ENCODE results near the gene C10orf90.
"Not testable (repeated sequence)": the region's sequence is repeated elsewhere in the genome, so short reads cannot be mapped to it uniquely, and the experiment has no call there.

GRCh38 chr10:126379166-126379565, 291.3 kb downstream of the C10orf90 start:
- TF ChIP-seq, protein P1, sequence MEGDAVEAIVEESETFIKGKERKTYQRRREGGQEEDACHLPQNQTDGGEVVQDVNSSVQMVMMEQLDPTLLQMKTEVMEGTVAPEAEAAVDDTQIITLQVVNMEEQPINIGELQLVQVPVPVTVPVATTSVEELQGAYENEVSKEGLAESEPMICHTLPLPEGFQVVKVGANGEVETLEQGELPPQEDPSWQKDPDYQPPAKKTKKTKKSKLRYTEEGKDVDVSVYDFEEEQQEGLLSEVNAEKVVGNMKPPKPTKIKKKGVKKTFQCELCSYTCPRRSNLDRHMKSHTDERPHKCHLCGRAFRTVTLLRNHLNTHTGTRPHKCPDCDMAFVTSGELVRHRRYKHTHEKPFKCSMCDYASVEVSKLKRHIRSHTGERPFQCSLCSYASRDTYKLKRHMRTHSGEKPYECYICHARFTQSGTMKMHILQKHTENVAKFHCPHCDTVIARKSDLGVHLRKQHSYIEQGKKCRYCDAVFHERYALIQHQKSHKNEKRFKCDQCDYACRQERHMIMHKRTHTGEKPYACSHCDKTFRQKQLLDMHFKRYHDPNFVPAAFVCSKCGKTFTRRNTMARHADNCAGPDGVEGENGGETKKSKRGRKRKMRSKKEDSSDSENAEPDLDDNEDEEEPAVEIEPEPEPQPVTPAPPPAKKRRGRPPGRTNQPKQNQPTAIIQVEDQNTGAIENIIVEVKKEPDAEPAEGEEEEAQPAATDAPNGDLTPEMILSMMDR (conservative IDR thresholded peaks at IDR 0.05) = not testable (repeated sequence)
- TF ChIP-seq EZH2 (IDR thresholded peaks at IDR 0.05; ENCODE audit: low read depth) = not testable (repeated sequence)

Measured in PC-9 (cell line).